GM19043 (cell line): ENCODE results near the gene CTCFL.
A peak's percentile ranks its signal among the peaks of the same experiment; 100 is the strongest.

ENCODE experiments used
- ATAC-seq: cut with Tn5 transposase; IDR thresholded peaks from one replicate; pipeline ENCODE4 v1.9.1; 2021; ENCODE audit warnings: low read depth; ENCODE audit not compliant: unreplicated experiment

Gene CTCFL

DNA sequence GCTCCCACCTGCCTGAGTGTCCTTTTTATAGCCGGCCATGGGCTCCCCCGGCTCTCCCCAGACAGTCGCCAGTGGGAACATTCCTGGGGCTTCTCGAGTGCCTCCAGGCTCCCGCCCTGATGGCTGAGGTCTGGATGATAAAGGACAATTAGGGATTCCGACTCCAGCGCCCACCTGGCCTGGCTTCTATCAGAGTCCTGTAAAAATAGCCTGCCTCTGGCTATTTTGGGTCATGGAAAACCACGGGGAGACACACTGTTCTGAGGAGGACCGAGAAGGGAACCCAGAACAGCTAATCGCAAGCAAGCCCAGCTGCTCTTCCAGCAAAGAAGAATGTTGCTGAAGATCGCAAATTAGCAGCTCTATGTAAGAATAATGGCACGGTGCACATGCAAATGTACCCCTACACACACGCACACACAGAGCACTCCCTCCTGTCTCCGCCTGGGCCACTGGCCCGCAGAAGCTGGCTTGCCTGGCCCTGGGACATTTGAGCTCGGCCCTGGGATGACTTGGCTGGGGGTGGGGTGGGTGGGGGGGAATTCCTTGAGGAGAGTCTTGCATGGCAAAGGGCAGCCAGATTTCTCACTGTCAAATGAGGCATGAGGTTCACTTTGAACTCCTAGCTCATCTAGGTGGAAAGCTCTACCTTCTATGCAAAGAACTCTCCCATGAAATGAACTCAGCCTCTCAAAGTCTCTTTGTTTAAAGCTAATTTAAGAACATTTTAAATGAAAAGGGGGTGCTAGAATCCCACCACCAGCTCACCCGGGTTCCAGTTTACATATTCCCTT, 55.3 kb downstream of the CTCFL start:
- no peak for ATAC-seq

DNA sequence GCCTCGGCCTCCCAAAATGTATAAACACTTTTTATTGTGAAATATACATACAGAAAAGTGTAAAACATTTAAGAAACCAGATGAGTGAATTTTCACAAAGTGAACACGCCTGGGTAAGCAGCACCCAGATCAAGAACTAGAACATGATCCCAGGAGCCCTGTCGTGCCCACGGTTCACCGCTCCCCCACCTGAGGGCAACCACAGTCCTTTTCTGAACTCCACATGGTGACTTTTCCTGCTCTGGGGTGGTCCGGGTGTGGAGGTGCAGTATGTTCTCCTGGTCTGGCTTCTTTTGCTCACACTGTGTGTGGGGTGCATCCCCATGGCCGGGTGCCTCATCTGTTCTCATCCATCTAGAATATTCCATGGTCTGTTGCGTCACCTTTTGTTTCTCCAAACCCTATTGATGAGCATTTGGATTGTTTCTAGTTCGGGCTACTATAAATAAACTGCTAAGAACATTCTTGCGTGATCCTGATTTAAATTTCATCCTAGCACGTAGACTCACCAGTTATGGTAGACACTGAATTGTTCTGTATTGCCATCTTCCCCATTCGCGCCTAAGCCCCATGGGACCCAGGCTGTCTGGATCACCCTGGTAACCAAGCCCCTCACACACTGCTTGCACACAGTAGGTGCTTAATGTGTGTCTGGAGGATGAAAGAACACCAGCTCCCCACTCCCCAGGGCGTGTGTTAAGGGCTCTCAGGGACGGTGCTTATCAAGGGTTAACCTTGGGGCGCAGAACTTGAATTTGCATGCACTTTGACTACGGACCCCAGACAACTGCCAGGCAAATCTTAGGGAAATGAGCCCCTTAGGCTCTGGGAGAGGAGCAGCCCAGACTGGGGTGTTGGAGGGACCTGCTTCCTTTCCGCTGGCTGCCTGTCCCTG, 56.2 kb downstream of the CTCFL start:
- no peak for ATAC-seq

DNA sequence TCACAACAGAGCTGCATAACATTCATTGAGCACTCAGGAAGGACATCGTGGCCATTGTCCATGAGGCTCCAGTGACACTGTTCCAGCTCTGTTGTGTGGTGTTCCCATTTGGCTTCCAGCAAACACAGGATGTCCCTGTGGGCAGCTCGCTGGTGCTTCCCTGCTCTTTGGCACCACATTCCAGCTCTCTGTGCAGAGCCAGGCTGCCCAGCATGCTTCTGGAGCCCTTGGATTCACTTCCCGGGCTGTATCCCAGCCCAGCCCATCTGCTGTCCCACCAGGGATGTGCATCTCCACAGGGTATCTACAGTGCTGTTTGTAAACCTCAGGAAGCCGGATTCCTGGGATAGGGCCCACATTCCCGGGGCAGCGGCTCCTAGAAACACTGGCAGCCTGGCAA, 57.2 kb downstream of the CTCFL start:
- no peak for ATAC-seq

DNA sequence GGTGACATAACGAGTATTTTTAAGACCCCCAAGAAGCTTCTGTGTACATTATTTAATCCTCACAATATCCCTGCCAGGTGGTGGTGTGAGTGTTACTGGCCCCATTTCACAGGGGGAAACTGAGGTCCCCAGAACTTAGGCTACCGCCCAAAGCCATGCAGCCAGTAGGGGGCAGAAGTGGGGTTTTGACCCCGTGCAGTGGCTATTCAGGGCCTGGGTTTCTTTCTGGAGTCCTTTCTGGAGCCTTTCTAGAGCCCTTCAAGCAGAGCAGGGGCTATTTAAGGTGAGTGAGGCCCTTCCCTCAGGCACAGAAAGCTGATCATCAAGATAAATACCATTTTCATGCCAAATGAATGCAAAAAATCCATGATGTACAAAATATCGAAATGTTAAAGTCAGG, 59.0 kb downstream of the CTCFL start:
- ATAC-seq, result no peak

GRCh38 chr20:57465486-57465885, 59.5 kb downstream of the CTCFL start:
- no peak for ATAC-seq

DNA sequence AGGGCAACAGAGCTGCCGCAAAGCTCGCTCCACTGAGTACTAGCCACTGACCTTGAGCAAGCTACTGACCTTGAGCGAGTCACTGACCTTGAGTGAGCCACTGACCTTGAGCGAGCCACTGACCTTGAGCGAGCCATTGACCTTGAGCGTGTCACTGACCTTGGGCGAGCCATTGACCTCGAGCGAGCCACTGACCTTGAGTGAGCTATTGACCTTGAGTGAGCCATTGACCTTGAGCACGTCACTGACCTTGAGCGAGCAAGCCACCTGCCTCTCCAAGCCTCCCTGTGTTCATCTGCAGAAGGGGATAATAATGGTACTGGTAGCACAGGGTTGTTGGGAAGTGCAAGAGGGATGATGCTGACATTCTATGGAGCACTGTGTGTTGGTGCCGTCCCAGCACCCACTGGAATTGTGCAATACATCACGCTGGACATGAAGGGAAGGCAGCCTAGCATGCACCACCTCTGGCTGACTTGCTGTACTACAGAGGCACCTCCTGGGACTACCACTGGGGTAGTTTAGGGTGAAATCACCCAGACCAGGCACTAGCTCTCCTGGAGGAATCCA, 60.2 kb downstream of the CTCFL start:
- ATAC-seq, result no peak

DNA sequence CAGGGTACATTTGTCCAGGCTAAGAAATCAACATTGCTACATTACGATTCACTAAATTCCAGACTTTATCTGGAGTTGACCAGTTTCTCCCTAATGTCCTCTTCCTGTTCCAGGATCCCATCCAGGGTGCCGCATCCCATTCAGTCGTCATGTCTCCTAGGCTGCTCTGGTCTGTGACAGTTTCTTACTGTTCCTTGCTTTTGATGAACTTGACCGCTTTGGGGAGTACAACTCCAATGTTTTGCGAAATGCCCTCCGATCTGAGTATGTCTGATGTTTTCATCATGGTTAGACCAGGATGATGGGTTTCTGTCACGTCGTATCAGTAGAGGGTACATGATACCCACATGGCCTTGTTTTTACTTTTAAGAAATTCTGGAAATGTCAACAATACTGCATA, 62.2 kb downstream of the CTCFL start:
- no peak for ATAC-seq

GRCh38 chr20:57461726-57462125, 63.2 kb downstream of the CTCFL start:
- no peak for ATAC-seq

DNA sequence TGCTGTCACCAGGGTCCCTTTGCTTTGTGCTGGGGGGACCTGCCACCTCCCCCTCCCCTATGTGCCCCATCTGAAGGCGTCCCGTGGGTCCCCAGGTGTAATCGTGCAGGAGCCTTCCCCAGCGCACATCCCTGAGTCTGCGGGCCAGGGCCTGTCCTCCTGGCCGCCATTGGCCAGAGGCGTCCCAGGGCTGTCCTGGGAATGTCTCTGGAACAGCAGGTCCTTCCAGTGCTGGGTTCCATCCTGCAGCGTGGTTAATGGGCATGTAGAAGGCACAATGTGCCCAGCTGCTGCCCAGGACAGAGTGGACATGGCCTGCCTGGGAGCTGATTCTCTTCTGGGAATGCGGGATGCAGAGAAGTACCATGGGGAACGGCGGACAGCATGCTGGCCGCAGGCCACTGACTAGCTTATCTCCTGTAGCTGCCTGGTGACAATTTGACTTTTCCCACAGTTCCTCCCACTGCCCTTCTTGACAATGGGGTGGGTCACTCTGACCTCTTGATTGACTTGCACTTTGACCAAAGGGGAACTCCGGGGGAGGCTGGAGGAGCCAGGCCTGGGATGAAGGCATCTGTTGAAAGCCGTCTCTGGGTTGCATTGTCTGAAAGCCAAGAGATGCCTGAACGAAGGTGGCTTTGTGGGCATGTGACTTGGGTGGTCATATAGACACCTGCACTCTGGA, 64.0 kb downstream of the CTCFL start:
- ATAC-seq, result no peak

- no peak for ATAC-seq
Observed at GRCh38 chr20:57459897-57460296, 65.0 kb downstream of the CTCFL start.

DNA sequence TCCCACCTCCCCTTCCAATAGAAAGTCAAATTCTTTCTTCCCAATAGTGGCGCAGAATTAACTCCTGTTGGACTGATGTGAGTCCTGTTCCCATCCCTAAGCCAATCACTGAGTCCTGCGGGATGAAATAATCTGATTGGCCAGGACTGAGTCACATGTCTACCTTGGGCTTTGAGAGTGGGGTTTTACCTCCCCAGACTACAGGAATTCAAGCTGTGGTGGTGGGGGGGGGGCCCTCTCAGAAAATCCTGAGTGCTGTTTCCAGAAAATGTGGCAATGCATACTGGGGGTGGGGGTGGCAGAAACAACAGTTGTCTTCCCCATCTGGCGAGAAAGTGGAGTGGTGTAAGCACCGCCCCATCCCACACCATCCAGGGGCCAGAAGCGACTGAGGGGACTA, 65.7 kb downstream of the CTCFL start:
- ATAC-seq, result no peak

- no peak for ATAC-seq
Observed at GRCh38 chr20:57458400-57459160, 66.4 kb downstream of the CTCFL start.

GRCh38 chr20:57457243-57458095, 67.5 kb downstream of the CTCFL start:
- ATAC-seq, result no peak

- no peak for ATAC-seq
Observed at GRCh38 chr20:57456116-57456515, 68.8 kb downstream of the CTCFL start.

- ATAC-seq, result no peak
Observed at GRCh38 chr20:57455386-57455785, 69.6 kb downstream of the CTCFL start.

DNA sequence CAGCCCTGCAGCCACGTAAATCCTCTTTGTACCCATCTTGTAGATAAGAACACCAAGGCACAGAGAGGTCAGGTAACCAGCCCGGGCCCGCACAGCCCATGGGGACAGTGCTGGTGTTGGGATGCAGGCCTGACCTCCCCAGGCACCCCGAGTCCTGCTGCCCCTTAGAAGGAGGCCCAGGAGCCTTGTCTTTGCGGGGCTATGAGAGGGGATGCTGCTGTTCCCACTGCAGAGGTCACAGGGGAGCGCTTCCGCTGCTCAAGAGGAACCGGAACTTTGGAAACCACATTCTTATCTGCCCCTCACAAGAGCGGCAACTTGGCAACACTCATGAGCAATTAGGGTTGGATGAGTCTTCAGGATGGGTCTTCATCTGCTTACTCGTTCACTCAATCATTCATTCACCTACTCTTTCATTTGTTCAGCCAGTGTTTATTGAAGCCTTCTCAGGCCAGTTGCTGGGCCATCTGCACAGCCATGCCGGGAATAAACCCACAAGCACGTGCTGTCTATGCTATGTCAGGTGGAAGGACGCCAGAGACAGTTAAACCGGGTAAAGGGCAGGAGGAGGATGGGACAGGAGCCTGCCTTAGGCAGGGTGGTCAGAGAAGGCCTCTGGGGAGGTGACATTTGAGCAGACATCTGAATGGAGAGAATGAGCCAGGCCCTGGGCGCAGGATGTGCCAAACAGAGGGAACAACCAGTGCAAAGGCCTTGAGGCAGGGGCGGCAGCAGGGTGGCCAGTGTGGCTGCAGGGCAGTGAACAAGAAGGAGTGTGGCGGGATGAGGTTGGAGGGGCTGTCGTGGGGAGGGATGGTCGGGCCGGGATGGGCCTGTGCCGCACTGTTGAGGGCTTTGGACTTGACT, 72.9 kb downstream of the CTCFL start:
- ATAC-seq, result no peak

DNA sequence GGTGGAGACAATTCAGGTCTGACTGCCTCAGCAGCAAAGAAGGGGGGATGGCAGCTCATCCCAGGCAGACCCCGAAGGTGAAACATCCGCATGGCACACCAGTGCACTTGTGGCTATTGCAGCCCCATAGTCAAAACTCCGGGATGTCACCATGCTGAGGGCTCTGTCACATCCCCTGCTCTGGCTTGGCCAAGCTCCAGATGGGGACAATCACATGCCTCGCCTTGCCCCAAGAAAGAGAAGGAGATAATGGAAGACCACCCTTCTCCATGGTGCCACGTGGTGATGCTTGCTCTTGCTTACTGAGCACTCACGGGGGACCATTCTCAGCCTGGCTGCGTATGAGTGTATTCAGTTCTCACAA, 73.5 kb downstream of the CTCFL start:
- ATAC-seq, result no peak

- ATAC-seq, result peak; percentile 25
Observed at GRCh38 chr20:57450931-57451330, 74.0 kb downstream of the CTCFL start.
